Loucy (cell line): ENCODE data around the gene RSBN1.

ENCODE experiments used
- H2AFZ ChIP-seq: fragments of 200-600 bp; sonication (generic); 2 replicates; pipeline ENCODE4 v1.6.0; 2016; ENCODE audit warnings: antibody characterized with exemption, mild to moderate bottlenecking, low read length, moderate library complexity
- H3F3A ChIP-seq: fragments of 200-600 bp; 2 replicates; pipeline ENCODE4 v1.6.0; 2016; ENCODE audit warnings: antibody characterized with exemption, low read depth, mild to moderate bottlenecking
- H3K27me3 ChIP-seq: fragments of 200-600 bp; sonication (generic); 2 replicates; pipeline ENCODE4 v1.6.1; 2014; ENCODE audit warnings: low read length, mild to moderate bottlenecking; ENCODE audit not compliant: insufficient read depth, poor library complexity, severe bottlenecking
- H3K36me3 ChIP-seq: fragments of 200-600 bp; sonication (generic); 2 replicates; pipeline ENCODE4 v1.6.1; 2016; ENCODE audit warnings: low read length; ENCODE audit not compliant: insufficient read depth
- H3K4me1 ChIP-seq: fragments of 200-600 bp; sonication (generic); 2 replicates; pipeline ENCODE4 v1.5.1; 2014; ENCODE audit warnings: low read length, mild to moderate bottlenecking; ENCODE audit not compliant: insufficient read depth, poor library complexity, severe bottlenecking
- H3K4me2 ChIP-seq: fragments of 200-600 bp; sonication (generic); 2 replicates; pipeline ENCODE4 v1.6.0; 2014; ENCODE audit warnings: antibody characterized with exemption, low read length, low read depth, mild to moderate bottlenecking; ENCODE audit not compliant: poor library complexity, severe bottlenecking
- H3K4me3 ChIP-seq: fragments of 200-600 bp; sonication (generic); 2 replicates; pipeline ENCODE4 v1.5.1; 2014; ENCODE audit warnings: low read length, mild to moderate bottlenecking, mixed read lengths; ENCODE audit not compliant: poor library complexity, severe bottlenecking
- H3K79me2 ChIP-seq: fragments of 200-600 bp; sonication (generic); 2 replicates; pipeline ENCODE4 v1.6.1; 2014; ENCODE audit warnings: low read length; ENCODE audit not compliant: insufficient read depth
- H3K9ac ChIP-seq: fragments of 200-600 bp; sonication (generic); 2 replicates; pipeline ENCODE4 v1.6.0; 2014; ENCODE audit warnings: mild to moderate bottlenecking, low read depth, low read length, moderate library complexity; ENCODE audit not compliant: poor library complexity, severe bottlenecking
- H3K9me2 ChIP-seq: fragments of 200-600 bp; sonication (generic); replicated peaks from 2 replicates; pipeline ENCODE4 v1.6.1; 2016; ENCODE audit warnings: low read depth, low read length, mixed read lengths
- H3K9me3 ChIP-seq: fragments of 200-600 bp; sonication (generic); 2 replicates; pipeline ENCODE4 v1.6.1; 2014; ENCODE audit warnings: mild to moderate bottlenecking, antibody characterized with exemption, low read length, low read depth; ENCODE audit not compliant: insufficient read depth
- H4K20me1 ChIP-seq: fragments of 200-600 bp; sonication (generic); 2 replicates; pipeline ENCODE4 v1.6.0; 2014; ENCODE audit warnings: antibody characterized with exemption, low read length, mild to moderate bottlenecking; ENCODE audit not compliant: insufficient read depth, poor library complexity, severe bottlenecking
- CTCF ChIP-seq: fragments of 200-600 bp; sonication (generic); conservative IDR thresholded peaks from 2 replicates; pipeline ENCODE4 v1.5.1; 2014; ENCODE audit warnings: mild to moderate bottlenecking, antibody characterized with exemption, low read length
- EZH2phosphoT487 ChIP-seq: fragments of 200-600 bp; IDR thresholded peaks from 2 replicates; pipeline ENCODE4 v1.6.1; 2018; ENCODE audit warnings: antibody characterized with exemption, mild to moderate bottlenecking, moderate library complexity, borderline replicate concordance

The RSBN1 gene

GRCh38 chr1:113765306-113766230 lies 46.7 kb downstream of the RSBN1 start:
- Histone ChIP-seq H3K27me3 (no peaks in the 10 kb centered on the region), H3K4me3 (no peak overlapping the region), H3K9ac (no peak overlapping the region), H3K79me2 (peaks cover 11% of the 10 kb centered on the region; the same call in 1 of the 2 replicates), H3K9me3 (no peaks in the 10 kb centered on the region), H3F3A (peaks cover 14% of the 10 kb centered on the region), H2AFZ (no peak overlapping the region), H3K36me3 (peaks cover 70% of the 10 kb centered on the region), H4K20me1 (peaks cover 5% of the 10 kb centered on the region), H3K4me1 (peaks cover 13% of the 10 kb centered on the region), H3K4me2 (no peak overlapping the region), H3K9me2 (no peaks in the 10 kb centered on the region)
- TF ChIP-seq EZH2phosphoT487 (no peak), CTCF (no peak)

DNA sequence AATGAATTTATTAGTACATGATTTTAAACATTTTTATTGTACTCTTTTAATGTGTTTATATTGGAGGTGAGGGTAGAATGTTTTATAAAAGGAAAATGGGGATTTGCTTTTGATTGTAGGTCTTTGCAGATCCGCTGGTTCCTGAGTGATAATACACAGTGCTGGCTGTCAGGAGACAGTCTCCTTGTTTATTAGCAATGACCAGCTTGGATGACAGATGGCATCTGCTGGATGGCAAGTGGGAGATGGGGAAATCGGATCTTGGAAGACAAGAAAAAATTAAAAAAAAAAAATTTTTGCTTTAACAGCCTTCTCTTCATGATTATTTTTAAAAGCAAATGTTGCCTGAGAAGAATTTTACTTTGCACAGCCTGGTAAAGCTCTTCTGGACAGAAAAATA lies 48.6 kb downstream of the RSBN1 start:
- Histone ChIP-seq H3K4me3 (no peak overlapping the region), H3K9me3 (no peaks in the 10 kb centered on the region), H4K20me1 (no peaks in the 10 kb centered on the region), H3K36me3 (peaks cover 55% of the 10 kb centered on the region), H3K4me2 (no peak overlapping the region), H3K9me2 (no peaks in the 10 kb centered on the region), H3K9ac (no peak overlapping the region), H3K79me2 (peaks cover under 1% of the 10 kb centered on the region; the same call in 1 of the 2 replicates), H3K27me3 (no peaks in the 10 kb centered on the region), H3F3A (peaks cover 21% of the 10 kb centered on the region), H2AFZ (no peak overlapping the region), H3K4me1 (peaks cover 7% of the 10 kb centered on the region)
- no peak for TF ChIP-seq EZH2phosphoT487
- no peak for TF ChIP-seq CTCF

DNA sequence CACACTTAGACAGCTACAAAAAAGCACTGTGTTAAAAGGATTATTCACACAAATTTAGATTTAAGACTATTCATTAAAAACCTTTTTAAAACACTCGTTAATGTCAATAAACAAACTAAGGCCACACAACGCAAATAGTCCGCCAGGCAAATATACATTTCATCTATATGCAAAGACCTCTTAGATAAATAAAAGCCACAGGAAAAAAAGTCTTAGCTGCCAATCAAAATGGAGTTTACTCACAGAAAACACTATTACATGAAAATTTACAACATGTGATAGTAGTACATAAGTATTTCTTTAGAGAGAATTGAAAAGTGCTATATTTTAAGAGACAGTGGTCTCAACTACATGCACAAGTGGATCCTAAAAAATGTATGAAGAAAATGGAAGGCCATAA lies 50.3 kb downstream of the RSBN1 start:
- peaks cover 21% of the 10 kb centered on the region for H3F3A ChIP-seq
- peaks cover 14% of the 10 kb centered on the region for H3K4me1 ChIP-seq
- H2AFZ ChIP-seq, result no peak overlapping the region

More for the DNA sequence above, 50.3 kb downstream of the RSBN1 start:
- Histone ChIP-seq H3K27me3 (no peaks in the 10 kb centered on the region), H3K4me2 (no peak overlapping the region), H3K9me2 (no peaks in the 10 kb centered on the region), H3K79me2 (peaks cover 17% of the 10 kb centered on the region), H3K9me3 (no peaks in the 10 kb centered on the region), H3K4me3 (no peak overlapping the region), H3K36me3 (peaks cover 38% of the 10 kb centered on the region), H3K9ac (no peak overlapping the region), H4K20me1 (no peaks in the 10 kb centered on the region)
- TF ChIP-seq EZH2phosphoT487, result no peak
- no peak for TF ChIP-seq CTCF
